ENCODE results near the gene CYB5D1.

GRCh38 chr17:7851438-7852261 is 6.2 kb upstream of the CYB5D1 start:
- TF ChIP-seq CTCF (IDR thresholded peaks at IDR 0.05) (peak; percentile 93 to 100 (median 100)), POLR2A (IDR thresholded peaks at IDR 0.05) (peak in 2 of 4 donors; percentile 44 to 52)

Measured in upper lobe of left lung (tissue), 4 donors.